Activated T-helper 2 cell treated with anti-CD3 and anti-CD28 coated beads, Interferon-gamma antibody, Interleukin-2, Interleukin-4, amounts not matched to agents 10 μg/mL and 5 μg/mL and 100 μg/mL, durations not matched to agents 14 hours and 24 hours and 36 hours (primary cell): Measurements from ENCODE around the gene YWHAQ. TPM values are rescaled to one million over a fixed set of nuclear protein-coding genes. Genes with fewer than 3 reads are reported as not detected.
"Not testable (repeated sequence)": the region's sequence is repeated elsewhere in the genome, so short reads cannot be mapped to it uniquely, and the experiment has no call there.

Experiments used
- DNase-seq: peaks from one replicate; pipeline ENCODE4 v3.0.0; 2021; ENCODE audit warnings: low spot score
- H3K27ac Mint-ChIP-seq: one replicate; pipeline ENCODE4 v1.8.0; 2021; ENCODE audit warnings: mixed read lengths
- H3K27me3 Mint-ChIP-seq: one replicate; pipeline ENCODE4 v1.8.0; 2021; ENCODE audit warnings: low read depth, mixed read lengths
- H3K36me3 Mint-ChIP-seq: one replicate; pipeline ENCODE4 v1.8.0; 2021; ENCODE audit warnings: low read depth, mixed read lengths
- H3K4me1 Mint-ChIP-seq: one replicate; pipeline ENCODE4 v1.8.0; 2021; ENCODE audit warnings: low read depth, mixed read lengths
- H3K4me3 Mint-ChIP-seq: one replicate; pipeline ENCODE4 v1.8.0; 2021; ENCODE audit warnings: low read depth, mild to moderate bottlenecking, moderate library complexity, mixed read lengths
- H3K9me3 Mint-ChIP-seq: one replicate; pipeline ENCODE4 v1.8.0; 2021; ENCODE audit warnings: mixed read lengths
- intact Hi-C: fragments of 100-400 bp; cut with micrococcal nuclease; formaldehyde crosslinking; loops from one replicate; pipeline ENCODE4 v1.15.1; 2023
- total RNA-seq: library from RNA; stranded (reverse); gene quantifications from 2 replicates; pipeline ENCODE4 v1.2.3, GENCODE V29; 2022

The YWHAQ gene
- total RNA-seq, 1 donor from 2014 or later, result 339 TPM

DNA sequence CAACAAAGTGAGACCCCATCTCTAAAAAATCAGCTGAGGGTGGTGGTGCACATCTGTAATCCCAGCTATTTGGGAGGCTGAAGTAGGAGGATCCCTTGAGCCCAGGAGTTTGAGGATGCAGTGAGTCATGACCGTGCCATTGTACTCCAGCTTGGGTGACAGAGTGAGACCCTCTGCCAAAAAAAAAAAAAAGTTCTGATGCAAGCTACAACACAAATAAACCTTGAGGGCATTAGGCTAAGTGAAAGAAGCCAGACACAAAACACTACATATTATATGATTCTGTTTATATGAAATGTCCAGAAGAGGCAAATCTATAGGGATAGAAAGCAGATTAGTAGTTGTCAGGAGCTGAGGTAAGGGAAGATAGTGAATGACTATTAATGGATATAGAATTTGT, 13.0 kb downstream of the YWHAQ start:
- H3K4me3 Mint-ChIP-seq, result no peak overlapping the region

DNA sequence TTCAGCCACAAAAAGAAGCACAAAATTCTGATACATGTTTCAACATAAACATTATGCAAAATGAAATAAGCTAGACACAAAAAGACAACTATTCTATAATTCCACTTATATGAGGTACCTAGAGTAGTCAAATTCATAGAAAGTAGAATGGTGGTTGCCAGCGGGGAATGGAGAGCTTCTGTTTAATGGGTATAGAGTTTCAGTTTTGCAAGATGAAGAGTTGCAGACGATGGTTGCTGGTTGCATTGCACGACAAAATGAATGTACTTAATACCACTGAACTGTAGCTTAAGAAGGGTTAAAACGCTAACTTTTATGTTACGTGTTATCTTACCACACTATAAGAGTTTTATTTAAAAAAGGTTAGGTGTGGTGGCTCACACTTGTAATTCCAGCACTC, 13.5 kb downstream of the YWHAQ start:
- DNase-seq, result no peak
- no peak overlapping the region for H3K4me3 Mint-ChIP-seq
- no peaks in the 10 kb centered on the region for H3K9me3 Mint-ChIP-seq
- peak overlapping the region; percentile 29 for H3K27ac Mint-ChIP-seq
- no peaks in the 10 kb centered on the region for H3K27me3 Mint-ChIP-seq
- peaks cover 75% of the 10 kb centered on the region for H3K36me3 Mint-ChIP-seq
- intact Hi-C loops, result loop anchor here (1.0 kb wide), 1 partner anchor 9 kb away; no protein-coding TSS in a partner anchor
- H3K4me1 Mint-ChIP-seq, result peaks cover 82% of the 10 kb centered on the region

More for the DNA sequence above, 13.0 kb downstream of the YWHAQ start:
- H3K4me1 Mint-ChIP-seq, result peaks cover 80% of the 10 kb centered on the region
- H3K9me3 Mint-ChIP-seq, result no peaks in the 10 kb centered on the region
- H3K27ac Mint-ChIP-seq, result peak overlapping the region; percentile 29
- intact Hi-C loops, result loop anchor here (1.0 kb wide), 1 partner anchor 9 kb away; no protein-coding TSS in a partner anchor
- no peak for DNase-seq
- H3K27me3 Mint-ChIP-seq, result no peaks in the 10 kb centered on the region
- peaks cover 75% of the 10 kb centered on the region for H3K36me3 Mint-ChIP-seq

DNA sequence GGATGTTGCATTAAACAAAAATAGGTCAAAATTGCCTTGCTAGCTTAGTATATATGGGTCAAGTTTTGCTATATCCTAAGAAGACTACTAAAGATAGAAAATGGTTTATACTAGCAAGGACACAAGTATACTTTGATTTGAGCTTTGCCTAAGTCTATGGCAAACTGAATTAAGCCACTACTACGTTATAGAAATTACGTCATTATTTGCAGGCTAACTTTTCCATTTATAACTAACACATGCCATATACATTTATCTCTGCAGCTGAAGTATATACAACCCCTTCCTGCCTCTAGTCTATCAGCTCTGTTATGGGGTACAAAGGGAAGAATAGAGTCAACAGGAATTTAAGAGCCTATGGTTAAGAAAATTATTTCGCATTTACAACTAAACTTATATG, 16.2 kb downstream of the YWHAQ start:
- peaks cover 71% of the 10 kb centered on the region for H3K36me3 Mint-ChIP-seq
- H3K4me1 Mint-ChIP-seq, result peaks cover 79% of the 10 kb centered on the region
- no peaks in the 10 kb centered on the region for H3K27me3 Mint-ChIP-seq
- H3K27ac Mint-ChIP-seq, result no peak overlapping the region
- no peaks in the 10 kb centered on the region for H3K9me3 Mint-ChIP-seq
- intact Hi-C loops, result no loop called here
- no peak for DNase-seq
- H3K4me3 Mint-ChIP-seq, result no peak overlapping the region

DNA sequence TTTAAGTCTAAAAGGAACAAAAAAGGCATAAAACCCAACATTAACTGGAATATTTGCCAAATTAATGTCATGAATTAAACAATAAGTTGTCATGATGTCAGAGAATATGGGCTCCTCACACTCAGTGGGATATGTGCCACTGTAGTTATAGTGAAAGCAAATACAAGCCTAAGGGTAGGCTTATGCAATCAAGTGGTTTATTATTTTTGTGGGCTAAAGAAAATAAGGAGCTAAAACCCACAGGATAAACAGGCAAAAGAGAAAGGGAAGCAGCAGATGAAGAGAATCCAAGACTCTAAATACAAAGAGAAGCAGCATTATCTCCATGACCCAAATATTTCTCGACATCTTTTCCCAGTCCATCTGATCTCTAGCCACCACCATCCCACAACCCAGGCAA, 17.5 kb downstream of the YWHAQ start:
- Mint-ChIP-seq H3K4me3 (no peak overlapping the region), H3K9me3 (no peaks in the 10 kb centered on the region), H3K36me3 (peaks cover 74% of the 10 kb centered on the region), H3K4me1 (peaks cover 78% of the 10 kb centered on the region), H3K27me3 (no peaks in the 10 kb centered on the region), H3K27ac (no peak overlapping the region)
- intact Hi-C loops, result no loop called here
- no peak for DNase-seq

DNA sequence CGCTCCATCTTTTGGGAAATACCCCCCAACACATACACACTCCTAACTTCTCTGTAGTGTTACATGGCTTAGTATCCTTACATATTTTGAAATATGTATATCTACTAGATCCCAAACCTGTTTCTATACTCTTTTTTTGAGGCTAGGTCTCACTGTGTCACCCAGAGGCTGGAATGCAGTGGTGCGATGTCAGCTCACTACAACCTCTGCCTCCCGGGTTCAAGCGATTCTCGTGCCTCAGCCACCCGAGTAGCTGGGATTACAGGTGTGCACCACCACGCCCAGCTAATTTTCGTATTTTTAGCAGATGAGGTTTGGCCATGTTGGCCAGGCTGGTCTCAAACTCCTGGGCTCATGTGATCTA, 19.3 kb downstream of the YWHAQ start:
- peaks cover 75% of the 10 kb centered on the region for H3K36me3 Mint-ChIP-seq

DNA sequence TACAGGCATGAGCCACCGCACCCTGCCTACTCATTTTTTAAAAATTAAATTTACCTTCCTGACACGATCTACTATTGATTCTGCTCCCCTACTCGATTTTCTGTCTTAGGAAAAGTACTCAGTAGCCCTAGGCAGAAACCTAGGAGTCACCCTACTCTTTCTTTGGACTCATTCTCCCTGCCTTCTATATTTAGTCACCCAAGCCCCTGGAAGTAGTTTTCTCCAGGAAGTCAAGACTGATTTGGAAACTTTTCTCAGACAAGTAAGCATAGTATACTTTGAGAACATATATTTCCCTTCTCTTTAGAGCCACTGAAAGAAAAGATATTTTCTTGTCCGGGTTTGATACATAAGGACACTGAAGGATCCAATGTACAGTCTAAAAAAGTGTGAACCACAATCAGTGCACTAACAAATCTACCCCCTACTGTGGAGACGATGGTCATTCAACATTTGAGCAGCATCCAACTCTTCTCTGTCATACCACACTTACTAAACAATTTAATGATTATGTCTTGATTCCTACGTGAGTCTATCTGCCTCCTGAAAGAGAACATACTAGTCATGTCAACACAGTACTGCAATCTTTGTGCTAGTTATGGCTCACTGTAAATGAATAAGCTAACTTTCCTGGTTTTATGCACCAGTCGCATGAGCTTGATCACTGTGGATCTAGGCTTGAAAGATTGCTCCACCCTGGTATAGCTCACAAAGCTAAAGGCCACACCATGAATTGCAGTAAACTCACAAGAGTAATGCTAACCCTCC, 19.8 kb downstream of the YWHAQ start:
- no peak overlapping the region for H3K4me3 Mint-ChIP-seq
- H3K4me1 Mint-ChIP-seq, result peaks cover 72% of the 10 kb centered on the region
- no peak for DNase-seq
- no peaks in the 10 kb centered on the region for H3K27me3 Mint-ChIP-seq
- peak overlapping the region; percentile 52 for H3K27ac Mint-ChIP-seq
- H3K9me3 Mint-ChIP-seq, result peaks cover under 1% of the 10 kb centered on the region
- intact Hi-C loops, result no loop called here
- peaks cover 74% of the 10 kb centered on the region for H3K36me3 Mint-ChIP-seq

More for the DNA sequence above, 19.3 kb downstream of the YWHAQ start:
- H3K9me3 Mint-ChIP-seq, H3K27ac Mint-ChIP-seq, DNase-seq, intact Hi-C loops, H3K4me3 Mint-ChIP-seq, H3K27me3 Mint-ChIP-seq: not testable (repeated sequence)
- H3K4me1 Mint-ChIP-seq, result peaks cover 75% of the 10 kb centered on the region

DNA sequence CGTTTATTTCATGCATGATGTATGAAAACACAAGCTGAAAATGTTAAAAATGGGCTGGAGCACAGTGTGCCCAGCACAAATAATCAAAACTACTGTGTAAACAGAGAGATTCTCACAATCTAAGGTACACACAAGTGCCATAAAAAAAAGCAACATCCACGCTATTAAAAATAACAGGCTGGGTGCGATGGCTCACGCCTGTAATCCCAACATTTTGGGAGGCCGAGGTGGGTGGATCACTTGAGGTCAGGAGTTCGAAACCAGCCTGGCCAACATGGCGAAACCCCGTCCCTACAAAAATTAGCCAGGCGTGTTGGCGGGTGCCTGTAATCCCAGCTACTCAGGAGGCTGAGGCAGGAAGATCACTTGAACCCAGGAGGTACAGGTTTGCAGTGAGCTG, 22.3 kb downstream of the YWHAQ start:
- Mint-ChIP-seq H3K27ac (peak overlapping the region; percentile 94), H3K4me3 (peak overlapping the region; percentile 75), H3K36me3 (peaks cover 77% of the 10 kb centered on the region), H3K4me1 (peaks cover 58% of the 10 kb centered on the region)
- not testable (repeated sequence) for DNase-seq, H3K27me3 Mint-ChIP-seq, H3K9me3 Mint-ChIP-seq
- intact Hi-C loops, result loop anchor here (1.0 to 5.0 kb wide), 7 partner anchors 9 to 144 kb away; partner anchors contain the start of gene YWHAQ

DNA sequence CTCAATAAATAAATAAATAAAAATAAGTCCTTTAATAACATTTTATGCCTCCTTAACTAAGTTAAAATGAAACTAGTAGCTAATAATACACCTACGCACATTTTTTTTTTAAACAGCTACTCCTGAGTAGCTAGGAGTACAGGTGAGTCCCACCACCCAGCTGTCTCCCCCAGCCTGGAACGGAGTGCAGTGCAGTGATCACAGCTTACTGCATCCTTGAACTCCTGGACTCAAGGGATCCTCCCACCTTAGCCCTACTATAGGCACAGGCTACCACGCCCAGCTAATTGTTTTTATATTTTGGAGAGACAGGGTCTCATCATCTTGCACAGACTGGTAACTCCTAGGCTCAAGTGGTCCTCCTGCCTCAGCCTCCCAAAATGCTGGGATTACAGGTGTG, 28.4 kb downstream of the YWHAQ start:
- intact Hi-C loops, result no loop called here
- H3K9me3 Mint-ChIP-seq, result peaks cover 35% of the 10 kb centered on the region
- H3K4me3 Mint-ChIP-seq, result no peak overlapping the region
- H3K27me3 Mint-ChIP-seq, result no peaks in the 10 kb centered on the region
- peaks cover 17% of the 10 kb centered on the region for H3K4me1 Mint-ChIP-seq
- H3K36me3 Mint-ChIP-seq, result peaks cover 87% of the 10 kb centered on the region
- DNase-seq, result no peak
- no peak overlapping the region for H3K27ac Mint-ChIP-seq

DNA sequence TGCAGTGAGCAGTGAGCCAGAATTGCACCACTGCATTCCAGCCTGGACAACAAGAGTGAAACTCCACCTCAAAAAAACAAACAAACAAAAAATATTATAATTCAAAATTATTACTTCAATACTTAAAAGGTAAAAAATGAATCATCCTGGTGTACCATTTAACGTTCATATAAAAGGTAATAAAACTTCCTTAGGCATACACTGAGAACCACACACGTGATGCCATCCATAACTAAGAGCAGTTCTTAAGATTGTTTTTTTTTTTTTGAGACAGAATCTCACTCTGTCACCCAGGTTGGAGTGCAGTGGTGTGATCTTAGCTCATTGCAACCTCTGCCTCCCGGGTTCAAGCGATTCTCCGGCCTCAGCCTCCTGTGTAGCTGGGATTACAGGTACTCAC, 29.4 kb downstream of the YWHAQ start:
- intact Hi-C loops, result no loop called here
- Mint-ChIP-seq H3K4me1 (peaks cover 23% of the 10 kb centered on the region), H3K27ac (no peak overlapping the region), H3K4me3 (no peak overlapping the region), H3K27me3 (no peaks in the 10 kb centered on the region), H3K9me3 (peaks cover 35% of the 10 kb centered on the region), H3K36me3 (peaks cover 91% of the 10 kb centered on the region)
- no peak for DNase-seq

DNA sequence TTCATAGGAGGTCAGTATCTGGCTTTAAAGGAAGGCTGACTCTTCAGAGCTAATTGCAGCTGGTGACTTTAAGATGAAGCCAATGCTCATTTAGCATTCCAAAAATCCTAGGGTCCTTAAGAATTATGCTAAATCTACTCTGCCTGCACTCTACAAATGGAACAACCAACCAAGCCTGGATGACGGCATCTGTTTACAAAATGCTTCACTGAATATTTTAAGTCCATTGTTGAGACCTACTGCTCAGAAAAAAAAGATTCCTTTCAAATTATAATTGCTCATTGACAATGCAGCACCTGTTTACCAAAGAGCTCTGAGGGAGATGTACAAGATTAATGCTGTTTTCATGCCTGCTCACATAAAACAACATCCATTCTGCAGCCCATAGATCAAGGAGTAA, 31.4 kb downstream of the YWHAQ start:
- Mint-ChIP-seq H3K36me3 (peaks cover 84% of the 10 kb centered on the region), H3K27ac (no peak overlapping the region), H3K27me3 (no peaks in the 10 kb centered on the region), H3K4me1 (peaks cover 32% of the 10 kb centered on the region), H3K9me3 (peaks cover 29% of the 10 kb centered on the region), H3K4me3 (no peak overlapping the region)
- no peak for DNase-seq
- intact Hi-C loops, result no loop called here

DNA sequence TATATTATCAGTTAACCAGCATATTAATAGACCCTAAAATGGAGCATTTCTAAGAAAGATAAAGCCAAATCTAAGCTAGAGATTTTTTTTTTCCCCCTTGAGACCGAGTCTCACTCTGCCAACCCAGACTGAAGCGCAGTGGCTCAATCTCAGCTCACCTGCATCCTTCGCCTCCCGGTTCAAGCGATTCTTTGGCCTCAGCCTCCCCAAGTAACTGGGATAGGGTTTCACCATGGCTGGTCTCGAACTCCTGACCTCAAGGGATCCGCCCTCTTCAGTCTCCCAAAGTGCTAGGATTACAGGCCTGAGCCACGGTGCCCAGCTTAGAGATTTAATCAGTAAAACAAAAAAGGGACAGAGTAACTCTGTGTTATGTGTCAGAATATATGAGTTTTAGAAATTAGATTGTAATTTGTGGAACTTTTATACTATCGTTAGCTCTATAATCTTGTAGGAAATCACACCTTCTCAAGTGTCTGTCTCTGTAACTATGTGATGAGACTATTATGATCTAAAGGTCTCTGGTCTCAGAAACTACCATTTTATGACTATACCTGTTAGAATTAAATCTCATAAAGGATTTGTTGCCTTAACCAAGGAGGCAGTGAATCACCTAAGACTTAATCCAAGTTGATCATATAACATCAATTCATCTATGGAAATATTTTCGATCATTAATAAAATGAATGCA, 34.0 kb downstream of the YWHAQ start:
- no peak for DNase-seq

DNA sequence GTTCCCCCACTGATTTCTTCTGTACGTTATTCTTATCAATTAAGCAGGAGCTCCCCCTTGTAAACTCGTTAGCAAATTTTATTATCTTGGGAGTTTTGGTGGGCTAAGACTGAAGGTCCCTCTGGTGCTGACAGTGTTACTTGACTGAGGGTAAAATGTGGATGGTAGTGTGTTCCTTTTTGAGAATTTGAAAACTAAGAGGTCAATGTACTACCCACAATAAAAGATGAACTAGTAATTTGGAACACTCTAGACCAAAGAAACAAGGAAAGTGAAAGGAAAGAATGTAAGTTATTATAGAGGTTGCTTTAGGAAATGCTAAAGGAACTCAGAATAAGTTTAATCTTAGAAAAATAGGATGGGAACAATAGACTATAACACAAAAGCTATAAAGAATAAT, 35.1 kb downstream of the YWHAQ start:
- H3K36me3 Mint-ChIP-seq, result peaks cover 72% of the 10 kb centered on the region
- H3K4me1 Mint-ChIP-seq, result peaks cover 51% of the 10 kb centered on the region
- peaks cover 21% of the 10 kb centered on the region for H3K9me3 Mint-ChIP-seq
- no peaks in the 10 kb centered on the region for H3K27me3 Mint-ChIP-seq
- H3K27ac Mint-ChIP-seq, result peak overlapping the region; percentile 81
- peak overlapping the region; percentile 21 for H3K4me3 Mint-ChIP-seq
- no peak for DNase-seq
- intact Hi-C loops, result no loop called here

More for the DNA sequence above, 34.0 kb downstream of the YWHAQ start:
- intact Hi-C loops, result no loop called here
- Mint-ChIP-seq H3K4me3 (peak overlapping the region; percentile 3), H3K36me3 (peaks cover 73% of the 10 kb centered on the region), H3K27ac (peak overlapping the region; percentile 75), H3K9me3 (peaks cover 21% of the 10 kb centered on the region), H3K27me3 (no peaks in the 10 kb centered on the region), H3K4me1 (peaks cover 41% of the 10 kb centered on the region)

DNA sequence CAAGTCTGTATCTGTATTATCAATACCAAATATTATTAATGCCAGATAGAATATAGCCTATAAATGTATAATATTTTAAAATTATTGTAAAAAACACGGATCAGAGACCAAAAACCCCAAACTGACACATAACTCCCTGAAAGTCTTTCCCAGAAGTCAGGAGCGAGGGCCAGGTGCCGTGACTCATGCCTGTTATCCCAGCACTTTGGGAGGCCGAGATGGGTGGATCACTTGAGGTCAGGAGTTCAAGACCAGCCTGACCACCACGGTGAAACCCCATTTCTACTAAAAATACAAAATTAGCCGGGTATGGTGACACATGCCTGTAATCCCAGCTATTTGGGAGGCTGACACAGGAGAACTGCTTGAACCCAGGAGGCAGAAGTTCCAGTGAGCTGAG, 35.5 kb downstream of the YWHAQ start:
- DNase-seq, intact Hi-C loops, H3K27me3 Mint-ChIP-seq, H3K4me3 Mint-ChIP-seq: not testable (repeated sequence)
- peaks cover 72% of the 10 kb centered on the region for H3K36me3 Mint-ChIP-seq
- peak overlapping the region; percentile 93 for H3K27ac Mint-ChIP-seq
- H3K4me1 Mint-ChIP-seq, result peaks cover 55% of the 10 kb centered on the region
- peaks cover 21% of the 10 kb centered on the region for H3K9me3 Mint-ChIP-seq
